ENCODE data around the gene LHX6. TPM values are rescaled to one million over a fixed set of nuclear protein-coding genes. Genes with fewer than 3 reads are reported as not detected.

The LHX6 gene
- polyA plus RNA-seq, 1 donor, result 5.1 TPM

DNA sequence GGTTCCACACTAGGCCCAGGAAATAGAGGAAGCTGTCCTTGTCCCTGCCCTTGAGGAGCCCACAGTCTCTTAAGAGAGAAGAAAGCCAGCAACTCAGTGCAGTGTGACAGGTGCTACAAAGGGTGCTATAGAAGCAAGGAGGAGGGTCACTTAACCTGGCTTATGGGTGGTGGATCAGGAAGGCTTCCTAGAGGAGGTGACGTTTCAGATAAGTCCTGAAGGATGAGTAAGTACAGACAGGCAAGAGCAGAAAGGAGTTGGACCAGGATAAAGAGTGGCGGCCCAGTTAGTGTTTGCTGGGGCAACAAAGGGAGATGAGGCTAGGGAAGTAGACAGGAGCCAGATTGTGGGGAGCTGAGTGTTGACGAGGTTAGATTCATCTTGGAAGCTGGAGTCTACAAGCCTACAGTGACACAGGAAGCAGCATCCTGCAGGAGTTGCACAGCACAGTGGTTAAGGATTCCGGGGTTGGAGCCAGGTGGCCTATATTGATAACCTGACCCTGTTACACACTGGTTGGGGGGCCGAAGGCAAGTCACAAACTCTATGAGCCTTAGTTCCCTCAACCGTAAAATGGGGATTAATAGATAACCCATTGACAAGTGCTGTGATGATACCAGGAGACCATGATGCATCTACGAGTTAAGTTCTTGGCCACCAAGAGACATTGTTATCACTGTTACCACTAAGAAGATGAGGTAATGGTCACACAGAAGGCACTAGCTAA lies 5.4 kb upstream of the LHX6 start:
- no peak for DNase-seq (ENCODE audit: low read depth)

DNA sequence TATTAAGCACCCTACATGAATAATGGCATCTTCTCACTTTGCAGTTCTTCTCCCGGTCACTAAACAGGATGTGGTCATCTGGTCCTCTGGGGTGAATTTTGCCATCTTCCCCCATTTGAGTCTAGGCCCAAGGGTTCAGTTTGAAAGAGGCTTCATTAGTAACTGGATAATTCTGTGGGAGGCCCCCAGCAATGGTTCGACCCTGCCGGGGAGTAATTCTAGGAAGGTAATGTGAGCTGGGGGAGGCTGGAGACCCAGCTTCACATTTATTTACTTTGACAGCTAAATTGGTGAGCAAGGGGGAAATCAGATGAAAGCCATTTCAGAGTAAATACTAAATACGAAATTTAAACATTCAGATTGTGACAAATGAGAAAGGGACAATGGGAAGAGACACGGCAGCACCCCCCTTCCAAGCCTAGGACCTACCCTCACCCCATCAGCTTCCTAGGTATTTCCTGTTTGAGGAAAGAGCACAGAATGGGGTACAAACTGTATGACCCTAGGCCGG lies 4.1 kb upstream of the LHX6 start:
- no peak for DNase-seq (ENCODE audit: low read depth)

DNA sequence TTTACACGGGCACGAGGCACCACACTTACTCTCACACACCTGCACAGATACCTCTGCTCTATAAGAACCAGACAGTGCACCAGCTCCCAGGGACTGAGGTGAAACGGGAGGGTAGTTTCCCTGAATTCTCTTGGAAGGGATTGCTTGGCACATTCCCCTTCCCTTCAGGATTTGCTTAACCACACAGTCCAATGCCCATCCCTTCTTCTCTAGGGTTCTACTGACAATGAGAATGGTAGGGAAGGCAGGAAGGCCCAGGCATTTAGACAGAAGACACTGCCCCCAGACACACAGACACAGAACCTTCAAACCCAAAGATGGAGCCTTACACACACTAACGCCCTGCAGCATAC lies 704 bp upstream of the LHX6 start:
- no peak for DNase-seq (ENCODE audit: low read depth)

DNA sequence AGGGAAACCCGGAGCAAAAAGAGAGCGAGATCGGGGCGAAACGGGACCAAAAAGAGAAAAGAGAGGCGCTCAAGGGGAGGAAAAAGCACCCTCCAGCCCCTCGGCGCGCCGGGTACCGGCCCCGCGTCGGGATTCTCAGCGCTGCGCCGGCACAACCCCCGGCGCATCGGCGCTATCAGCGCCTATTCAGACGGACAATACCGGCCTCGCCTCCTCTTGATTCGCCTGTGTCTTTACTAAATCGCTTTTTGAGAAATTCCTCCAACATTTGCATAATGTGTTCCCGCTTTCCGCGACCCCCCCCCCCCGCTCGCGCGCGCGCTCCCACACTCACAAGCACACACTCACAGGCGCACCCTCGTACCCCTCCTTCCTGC lies 578 bp downstream of the LHX6 start:
- no peak for DNase-seq (ENCODE audit: low read depth)

DNA sequence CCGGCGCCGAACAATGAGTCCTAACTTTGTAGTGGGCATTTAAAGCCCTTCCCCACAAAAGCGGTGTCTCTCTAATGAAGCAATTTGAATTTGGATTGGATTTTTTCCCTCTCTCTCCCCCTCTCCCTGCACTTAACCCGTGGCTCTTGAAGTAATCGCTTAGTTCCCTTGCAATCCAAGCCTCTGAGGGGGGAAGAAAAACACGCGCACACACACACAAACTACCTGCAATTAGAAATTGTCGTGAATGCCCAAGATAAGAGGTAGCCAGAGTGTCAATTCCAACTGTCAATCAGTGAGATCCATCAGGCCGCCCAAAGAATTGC lies 1.2 kb downstream of the LHX6 start:
- no peak for DNase-seq (ENCODE audit: low read depth)

DNA sequence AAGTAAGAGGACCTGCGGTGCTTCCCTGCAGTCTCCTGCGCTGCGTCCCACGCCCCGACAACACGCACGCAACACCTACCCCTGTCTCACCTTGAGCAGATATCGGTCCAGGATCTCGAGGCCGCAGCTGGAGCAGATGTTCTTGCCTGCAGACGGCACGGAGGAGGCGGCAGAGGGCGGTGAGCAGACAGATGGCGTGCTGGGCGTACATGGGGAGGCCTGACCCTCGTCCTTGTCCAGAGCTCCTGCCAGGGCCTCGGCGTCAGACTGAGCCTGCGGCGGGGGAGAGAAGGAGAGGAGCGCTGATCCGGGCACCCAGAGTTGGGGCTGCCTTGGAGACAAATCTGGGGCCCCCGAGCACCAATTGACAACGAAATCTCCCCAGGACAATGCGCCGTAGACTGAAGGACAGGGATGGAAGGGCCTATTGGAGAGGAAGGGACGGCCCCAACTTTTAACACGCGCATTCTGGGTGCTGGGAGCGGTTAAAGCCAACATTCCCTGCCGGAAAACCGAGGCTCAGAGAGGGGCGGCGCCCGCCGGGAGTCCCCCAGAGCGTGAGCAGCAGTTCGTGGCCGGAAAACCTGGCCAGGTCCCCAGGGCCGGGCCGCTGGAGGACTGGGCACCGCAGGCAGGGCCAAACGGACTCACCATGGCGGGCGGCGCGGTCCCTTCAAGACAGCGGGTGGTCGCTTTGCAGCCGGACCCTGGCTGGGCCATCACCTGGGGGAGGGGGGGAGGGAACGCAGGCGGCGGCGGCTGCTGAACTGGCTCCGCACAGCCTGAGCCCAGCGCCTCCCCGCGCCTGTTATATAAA lies 1.8 kb downstream of the LHX6 start:
- DNase-seq (ENCODE audit: low read depth), result no peak

DNA sequence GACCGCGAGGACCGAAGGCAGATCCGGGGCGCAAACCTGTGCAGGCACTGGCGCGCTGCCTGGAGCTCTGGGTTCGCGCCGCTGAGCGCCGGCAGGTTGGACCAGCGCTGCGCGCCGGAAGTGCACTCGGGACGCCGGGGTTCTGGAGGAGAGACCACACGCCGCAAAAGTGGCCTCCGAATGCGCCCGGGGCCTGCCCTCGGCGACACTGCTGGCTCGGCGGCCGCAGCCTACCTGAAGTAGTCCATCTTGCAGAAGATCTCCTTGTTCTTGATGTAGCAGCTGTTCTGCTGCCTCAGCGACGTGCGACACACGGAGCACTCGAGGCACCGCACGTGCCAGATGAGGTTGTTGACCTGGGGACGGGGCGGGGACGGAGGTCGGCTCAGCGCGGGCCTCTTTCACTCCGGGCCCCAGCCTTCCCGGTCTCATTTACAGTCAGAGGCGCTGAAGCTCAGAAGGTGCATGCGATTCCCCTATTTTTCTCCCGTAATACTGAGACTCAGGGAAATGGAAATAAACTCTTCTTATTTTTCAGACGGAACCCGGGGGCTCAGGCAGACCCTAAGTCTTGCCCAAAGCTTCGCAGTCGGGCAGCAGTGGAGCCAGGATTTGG lies 2.5 kb downstream of the LHX6 start:
- no peak for DNase-seq (ENCODE audit: low read depth)

DNA sequence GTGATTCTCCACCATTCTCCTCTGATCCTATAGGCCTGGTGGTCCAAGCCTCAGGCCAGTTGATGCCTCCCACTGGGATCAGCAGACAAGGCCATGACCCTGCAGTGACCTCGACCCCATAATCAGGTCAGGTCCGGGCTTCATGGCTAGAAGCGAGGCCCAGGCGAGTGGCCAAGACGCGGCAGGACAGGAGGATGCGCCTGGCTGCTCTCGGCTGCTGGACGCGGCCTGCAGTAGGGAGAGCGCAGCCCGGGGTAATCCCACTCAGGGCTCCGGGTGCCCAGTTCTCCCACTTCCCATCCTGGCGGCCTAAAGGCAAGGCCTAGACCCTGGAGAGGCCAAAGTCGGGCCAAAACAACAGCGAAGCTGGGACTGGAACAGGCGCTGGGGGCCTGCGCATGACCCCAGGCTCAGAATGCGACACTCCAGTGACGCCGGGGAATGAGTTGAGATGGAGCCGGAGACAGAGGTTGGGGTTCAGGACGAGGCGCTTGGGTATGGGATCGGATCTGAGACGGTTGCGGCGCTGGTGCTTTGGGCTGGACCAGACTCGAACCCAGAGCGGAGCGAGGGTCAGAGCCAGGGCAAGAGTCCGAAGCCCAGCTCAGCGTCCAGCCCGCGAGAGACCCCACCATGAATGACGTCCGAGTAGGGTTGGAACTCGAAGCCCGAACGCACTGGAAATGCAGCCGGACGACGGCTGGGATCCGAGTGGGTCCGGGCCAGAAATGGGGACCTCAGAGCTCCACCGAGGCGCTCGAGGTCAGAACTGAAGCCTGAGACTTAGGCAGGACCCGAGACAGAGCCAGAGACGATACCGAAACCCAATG lies 3.2 kb downstream of the LHX6 start:
- DNase-seq (ENCODE audit: low read depth), result no peak

DNA sequence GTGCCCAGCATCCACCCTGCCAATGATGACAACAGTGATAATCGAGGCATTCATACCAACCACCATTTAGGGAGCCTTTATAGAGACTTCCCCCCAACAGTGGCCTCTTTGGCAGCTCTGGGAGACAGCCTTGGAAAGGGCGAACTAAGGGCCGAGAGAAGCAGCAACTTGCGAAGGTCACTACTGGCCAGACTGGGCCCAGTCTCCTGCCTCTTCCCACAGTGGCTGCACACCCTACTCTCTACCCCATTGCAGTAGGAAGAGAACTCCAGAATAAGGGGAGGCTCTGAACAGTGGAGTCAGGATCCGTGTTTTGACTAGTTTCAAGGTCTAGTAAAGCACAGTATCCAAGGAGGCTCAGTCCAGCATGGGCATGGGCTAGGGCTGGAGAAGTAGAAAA lies 5.3 kb downstream of the LHX6 start:
- DNase-seq (ENCODE audit: low read depth), result no peak

DNA sequence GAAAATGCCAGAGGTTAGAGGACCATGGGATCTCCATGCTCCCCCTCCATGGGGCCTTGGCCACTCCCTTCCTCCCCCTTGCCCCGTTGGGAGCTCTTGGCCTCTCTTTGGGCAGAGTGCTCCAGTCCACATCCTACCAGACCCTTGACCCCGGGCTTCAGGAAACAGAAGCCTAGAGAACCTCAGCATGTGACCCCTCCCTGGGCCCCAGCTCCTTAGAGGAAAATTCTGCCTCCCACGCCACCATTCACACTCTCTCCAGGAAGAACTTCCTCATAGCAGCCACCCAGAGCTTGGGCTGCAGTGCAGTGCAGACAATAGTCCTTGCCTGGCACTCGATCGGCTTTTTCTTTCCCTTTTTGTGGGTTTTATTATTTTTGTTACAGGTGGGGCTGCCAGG lies 6.0 kb downstream of the LHX6 start:
- no peak for DNase-seq (ENCODE audit: low read depth)

DNA sequence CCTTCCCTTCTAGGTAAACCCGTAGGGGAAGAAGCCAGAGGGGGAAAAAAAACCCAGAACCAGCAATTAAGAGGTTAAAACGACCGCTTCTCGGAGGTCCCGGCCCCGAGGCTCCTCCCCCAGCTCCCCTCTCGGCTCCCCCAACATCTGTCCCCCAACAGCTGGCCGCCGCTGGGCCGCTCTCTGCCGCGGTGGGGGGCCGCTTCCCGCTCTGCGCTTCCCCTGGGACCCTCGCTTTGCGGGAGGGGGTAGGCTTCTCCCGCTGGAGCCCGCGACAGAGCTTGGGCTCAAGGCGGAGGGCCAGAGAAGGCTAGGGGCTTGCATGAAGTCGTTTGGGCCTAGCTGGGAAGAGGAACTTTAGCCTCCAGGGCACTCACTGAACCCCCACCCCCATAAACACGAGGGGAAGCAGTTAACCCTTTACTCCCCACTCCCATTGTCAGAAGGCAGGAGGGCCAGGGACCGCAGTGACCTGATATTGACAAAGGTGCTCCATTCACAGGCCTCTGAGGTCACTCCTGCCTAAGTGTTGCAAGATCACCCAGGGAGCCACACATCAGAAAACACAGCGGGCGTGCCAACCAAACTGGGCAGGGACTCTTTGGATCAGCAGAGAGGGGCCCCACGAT lies 7.5 kb downstream of the LHX6 start:
- no peak for DNase-seq (ENCODE audit: low read depth)

DNA sequence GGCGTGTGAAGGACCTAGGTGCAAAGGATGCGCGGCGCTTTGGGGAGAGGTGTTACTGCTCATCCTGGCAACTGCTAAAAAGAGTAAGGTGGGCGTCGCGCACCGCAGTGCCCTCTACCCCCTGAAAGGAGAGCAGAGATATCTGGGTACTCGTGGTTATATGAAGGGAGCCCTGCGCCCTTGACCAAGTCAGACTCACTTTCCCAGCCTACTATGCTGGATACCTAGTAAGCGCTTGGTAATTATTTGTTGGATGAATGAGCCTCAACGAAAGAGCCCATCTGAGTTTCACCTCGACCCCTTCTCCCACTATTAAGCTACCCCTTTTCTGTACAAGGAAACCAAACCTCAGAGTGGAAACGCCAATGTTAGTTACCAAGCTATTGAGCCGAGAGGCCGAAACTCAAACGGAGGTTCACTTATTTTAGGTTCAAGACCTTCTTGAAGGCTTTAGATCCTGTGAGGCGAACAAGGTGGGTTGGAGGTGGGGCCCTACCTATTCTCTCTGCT lies 8.0 kb downstream of the LHX6 start:
- DNase-seq (ENCODE audit: low read depth), result no peak

DNA sequence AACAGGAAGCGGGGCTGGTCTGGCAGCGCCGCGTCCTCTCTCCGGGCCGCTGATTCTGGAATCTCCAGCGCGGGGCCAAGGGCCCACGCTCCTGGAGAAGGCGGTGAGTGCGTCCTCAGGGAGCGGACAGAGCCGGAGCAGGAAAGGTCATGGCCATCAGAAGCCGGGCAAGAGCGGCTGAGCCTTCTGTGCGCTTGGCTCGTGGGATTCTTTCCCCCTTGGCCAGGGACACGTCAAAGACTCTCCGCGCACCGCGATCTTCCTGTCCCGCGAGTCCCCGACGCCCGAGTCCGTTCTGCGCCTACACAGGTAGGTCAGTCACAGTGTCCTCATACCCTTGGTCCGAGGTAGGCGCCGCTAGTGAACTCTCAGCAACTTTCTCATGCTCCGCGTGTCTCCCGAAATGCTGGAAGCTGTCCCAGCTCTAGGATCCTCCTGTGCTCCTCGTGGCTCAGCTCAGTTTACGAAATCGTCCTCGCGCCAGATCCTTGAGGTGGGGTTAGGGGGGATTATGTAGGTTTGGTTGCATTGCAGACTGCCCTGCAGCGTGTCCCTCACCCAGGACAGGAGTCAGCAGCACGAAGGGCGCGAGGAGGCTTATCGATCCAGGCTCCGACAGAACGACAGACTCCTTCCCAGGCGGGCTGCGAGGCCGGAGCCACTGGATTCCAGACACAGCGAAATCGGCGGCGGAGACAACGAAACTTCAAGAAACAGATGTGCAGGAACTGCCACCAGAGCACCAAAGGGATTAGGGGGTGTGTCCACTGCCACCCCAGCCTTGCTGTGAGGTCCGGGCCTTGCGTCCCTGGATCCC lies 8.7 kb downstream of the LHX6 start:
- DNase-seq (ENCODE audit: low read depth), result no peak

DNA sequence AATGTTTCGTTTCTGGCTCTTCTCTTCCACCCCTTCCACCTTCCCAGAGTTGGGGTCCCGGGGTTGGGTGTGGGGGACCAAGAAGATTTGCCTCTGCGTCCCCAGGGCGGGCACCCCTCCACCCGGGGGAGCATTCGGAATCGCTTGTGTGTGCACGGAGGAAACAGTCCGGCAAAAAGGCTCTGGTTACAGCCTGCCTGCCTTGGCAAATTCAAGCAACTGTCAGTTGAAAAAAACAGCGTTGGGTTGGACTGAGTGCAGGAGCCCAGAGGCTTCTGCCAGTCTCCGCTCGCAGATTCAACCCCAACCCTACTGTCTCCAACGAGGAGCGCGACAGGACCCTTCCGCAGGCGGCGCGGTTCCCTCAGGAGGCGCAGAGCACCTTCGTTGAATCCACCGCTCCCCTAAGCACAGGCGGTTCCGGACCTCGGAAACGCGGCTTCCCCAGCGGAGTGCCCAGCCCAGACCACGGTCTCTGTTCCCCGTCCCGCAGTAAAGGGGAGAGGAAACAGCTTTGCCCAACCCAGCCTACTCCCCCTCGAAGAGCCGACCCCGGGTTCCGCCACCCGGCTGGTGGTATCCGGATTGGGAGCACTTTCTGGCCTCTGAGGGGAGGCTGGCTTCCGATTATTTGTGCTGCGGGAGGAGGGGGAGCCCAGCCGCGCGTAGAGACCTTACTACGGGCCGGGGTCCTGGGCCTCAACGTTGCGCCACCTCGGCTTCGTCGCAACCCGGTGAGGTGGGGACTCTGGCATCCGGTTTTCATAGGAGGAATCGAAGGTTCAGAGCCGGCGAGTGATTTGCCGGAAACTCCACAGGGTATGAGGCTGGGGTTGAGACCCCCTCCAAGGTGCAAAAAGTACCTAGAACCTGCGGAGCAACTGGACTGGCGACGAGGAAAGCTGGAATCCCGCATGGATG lies 9.6 kb downstream of the LHX6 start:
- no peak for DNase-seq (ENCODE audit: low read depth)

DNA sequence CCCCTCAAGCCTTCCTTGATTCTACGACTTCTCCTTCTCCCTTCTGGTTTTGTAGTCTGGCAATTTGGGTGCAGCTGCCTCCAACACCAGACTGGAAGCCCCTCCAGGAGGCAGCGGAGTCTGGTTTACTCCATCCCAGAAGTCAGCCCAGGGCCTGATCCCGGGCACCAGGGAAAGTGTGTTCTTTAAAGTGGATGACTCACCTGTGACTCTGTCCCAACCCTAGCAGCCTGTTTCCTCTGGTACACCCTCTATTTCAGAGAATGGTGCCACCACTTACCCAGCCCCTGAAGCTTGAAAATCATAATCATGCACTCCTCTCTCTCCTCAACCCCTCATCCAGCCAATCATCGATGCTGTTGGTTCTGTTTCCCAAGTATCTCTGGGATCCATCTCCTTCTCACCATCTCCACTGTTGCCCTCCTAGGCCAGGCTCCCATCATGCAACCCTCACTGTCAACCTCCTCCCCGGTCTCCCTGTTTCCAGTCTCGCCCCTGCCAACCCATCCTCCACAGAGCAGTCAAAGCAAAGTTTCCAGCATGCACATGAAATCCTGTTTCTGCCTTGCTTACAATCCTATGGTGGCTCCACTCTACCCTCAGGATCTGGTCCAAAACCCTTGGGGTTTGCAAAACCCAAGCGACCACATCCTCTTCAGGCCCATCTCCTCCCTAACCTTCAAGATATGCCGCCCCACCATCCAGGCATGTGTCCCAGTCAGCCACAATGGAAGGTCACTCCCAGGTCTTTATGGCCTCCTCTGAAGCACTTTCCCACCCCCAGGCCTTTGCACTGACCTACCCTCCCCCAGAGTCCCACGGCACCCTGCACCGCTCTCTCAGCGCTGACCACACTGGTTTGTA lies 10.5 kb downstream of the LHX6 start:
- DNase-seq (ENCODE audit: low read depth), result no peak

DNA sequence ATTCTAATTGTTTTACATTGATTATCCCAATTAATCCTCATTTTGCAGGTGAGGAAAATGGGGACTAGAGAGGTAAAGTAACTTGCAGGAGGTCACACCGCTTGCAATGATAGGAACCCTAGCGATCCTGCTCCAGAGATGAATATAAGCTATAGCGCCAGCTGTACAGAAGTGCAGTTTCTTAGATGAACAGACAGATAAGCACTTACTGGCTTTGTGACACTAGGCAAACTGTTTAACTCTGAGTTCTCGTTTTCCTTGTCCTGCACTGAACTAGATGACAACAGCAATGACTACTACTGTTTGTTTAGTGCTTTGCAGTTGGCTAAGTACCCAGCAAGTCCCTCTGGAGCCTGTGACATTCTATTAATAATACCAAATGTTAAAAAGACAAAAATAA lies 11.1 kb downstream of the LHX6 start:
- DNase-seq (ENCODE audit: low read depth), result no peak

DNA sequence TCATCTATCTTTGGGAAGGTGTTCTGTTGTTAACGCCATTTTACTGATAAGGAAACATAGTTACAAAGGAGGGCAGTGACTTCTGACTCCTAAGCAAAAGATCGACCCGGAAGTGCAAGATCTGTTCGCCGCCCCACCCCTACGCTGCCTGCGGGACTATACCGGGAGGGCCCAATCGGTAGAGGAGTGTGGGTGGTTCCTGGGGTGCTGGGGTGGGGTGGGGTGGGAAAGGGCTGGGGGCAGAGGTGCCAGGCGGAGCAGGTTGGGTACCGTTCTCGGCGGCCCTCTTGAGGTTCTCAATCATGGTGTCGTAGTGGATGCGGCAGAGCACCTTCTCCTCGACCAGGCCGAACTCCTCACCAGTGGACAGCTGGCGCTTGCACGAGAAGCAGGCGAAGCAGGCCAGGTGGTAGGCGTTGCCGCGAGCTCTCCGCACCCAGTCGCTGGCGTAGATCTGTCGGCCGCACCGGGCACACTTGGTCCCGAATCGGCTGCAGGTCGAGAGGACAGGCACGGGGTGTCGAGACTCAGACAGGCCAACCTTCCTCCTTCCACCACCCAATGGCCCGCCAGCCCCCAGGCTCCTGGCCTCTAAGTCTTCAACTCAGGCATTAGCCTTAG lies 11.8 kb downstream of the LHX6 start:
- no peak for DNase-seq (ENCODE audit: low read depth)

Measured in forelimb muscle (tissue), 1 donor.